CD4-positive, alpha-beta T cell treated with Interleukin-1 beta for 1 hour (primary cell): ENCODE data around the gene KPNA3.
"Not testable (repeated sequence)": the region's sequence is repeated elsewhere in the genome, so short reads cannot be mapped to it uniquely, and the experiment has no call there.

Experiments
- DNase-seq, 2 donors: peaks; one replicate each; pipeline ENCODE4 v3.0.0-alpha.2; 2020 to 2022

The KPNA3 gene

DNA sequence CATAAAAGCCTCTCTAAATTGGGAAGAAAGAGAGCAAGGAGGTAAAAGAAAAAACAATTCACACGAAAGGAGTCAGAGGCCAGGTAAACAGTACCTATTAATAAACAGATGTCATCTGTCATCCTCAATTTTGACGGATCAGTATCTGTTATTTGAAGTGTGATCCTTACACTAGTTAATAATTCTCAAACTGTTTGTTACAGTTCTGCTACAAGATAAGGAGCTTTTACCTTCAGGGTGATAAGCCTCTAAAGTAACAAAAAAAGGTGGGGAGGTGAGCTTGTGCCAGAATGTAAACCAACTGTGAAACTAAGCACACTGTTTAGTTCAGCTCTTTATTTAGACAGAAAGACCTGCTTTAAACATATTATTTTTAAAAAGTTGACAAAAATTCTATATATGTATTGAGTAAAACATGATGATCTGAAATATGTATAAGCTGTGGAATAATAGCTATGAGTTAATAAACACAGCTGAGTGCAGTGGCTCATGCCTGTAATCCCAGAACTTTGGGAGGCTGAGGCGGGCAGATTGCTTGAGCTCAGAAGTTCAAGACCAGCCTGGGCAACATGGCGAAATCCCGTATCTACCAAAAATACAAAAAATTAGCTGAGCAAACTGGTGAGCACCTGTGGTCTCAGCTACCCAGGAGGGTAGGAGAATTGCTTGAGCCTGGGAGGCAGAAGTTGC lies 52.8 kb downstream of the KPNA3 start:
- no peak for DNase-seq

- no peak for DNase-seq
Measured at GRCh38 chr13:49733181-49733951, 59.1 kb downstream of the KPNA3 start.

GRCh38 chr13:49731766-49732165 lies 60.7 kb downstream of the KPNA3 start:
- no peak for DNase-seq

GRCh38 chr13:49716615-49717014 lies 75.9 kb downstream of the KPNA3 start:
- DNase-seq, result no peak

DNA sequence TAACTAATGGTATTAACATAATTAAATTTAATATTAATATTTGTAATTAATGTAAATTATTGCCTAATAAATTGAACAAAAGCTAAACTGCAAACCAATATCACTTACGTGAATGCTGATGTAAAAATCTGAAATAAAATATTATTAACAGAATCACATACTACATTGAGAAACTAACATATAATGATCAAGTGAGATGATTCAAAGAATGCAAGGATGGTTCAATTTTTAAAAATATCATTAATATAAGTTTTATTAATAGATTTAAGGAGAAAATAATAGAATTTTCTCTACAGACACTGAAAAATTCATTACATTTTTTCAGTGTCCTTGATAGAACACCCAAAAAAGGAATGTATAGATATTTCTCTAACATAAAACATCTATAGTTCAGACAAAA lies 77.7 kb downstream of the KPNA3 start:
- DNase-seq, result no peak

GRCh38 chr13:49711218-49711863 lies 81.1 kb downstream of the KPNA3 start:
- no peak for DNase-seq

GRCh38 chr13:49704264-49704663 lies 88.2 kb downstream of the KPNA3 start:
- not testable (repeated sequence) for DNase-seq

GRCh38 chr13:49701491-49701890 lies 91.0 kb downstream of the KPNA3 start:
- no peak for DNase-seq

DNA sequence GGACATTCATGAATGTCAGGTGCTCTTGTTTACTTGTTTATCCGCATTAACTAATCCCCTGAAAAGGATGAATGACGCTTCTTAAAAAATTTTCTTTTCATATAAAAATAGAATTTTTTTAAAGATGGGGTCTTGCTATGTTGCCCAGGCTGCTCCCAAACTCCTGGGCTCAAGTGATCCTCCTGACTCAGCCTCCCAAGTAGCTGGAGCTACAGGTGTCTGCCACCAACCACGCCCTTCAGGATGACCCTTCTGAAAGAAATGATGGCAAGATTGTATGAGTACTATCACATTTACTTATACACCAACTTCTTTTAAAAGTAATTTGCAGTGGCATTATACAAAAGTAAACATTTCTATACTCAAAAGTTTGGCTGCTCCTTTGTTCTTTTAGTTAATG lies 95.0 kb downstream of the KPNA3 start:
- no peak for DNase-seq

GRCh38 chr13:49694446-49694845 lies 98.0 kb downstream of the KPNA3 start:
- DNase-seq, result no peak

DNA sequence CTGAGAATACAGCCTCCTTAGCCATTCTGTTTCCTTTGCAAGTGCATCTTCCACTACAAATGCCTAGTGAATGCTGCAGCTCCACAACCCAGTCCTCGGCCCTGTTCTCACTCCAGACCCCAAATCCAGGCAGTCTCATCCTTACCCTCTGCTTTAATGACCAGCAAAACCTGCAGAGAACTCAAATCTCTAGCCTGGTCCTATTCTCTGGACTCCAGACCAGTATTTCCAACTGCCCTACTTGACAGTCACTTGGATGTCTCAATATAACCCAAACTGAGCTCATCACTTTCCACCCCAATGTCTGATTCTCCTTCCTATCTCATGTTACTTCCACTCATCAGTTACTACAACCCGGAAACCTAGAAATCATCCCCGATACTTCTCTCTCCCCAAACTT lies 98.6 kb downstream of the KPNA3 start:
- no peak for DNase-seq

- DNase-seq, result no peak
Measured at GRCh38 chr13:49693191-49693733, 99.2 kb downstream of the KPNA3 start.

DNA sequence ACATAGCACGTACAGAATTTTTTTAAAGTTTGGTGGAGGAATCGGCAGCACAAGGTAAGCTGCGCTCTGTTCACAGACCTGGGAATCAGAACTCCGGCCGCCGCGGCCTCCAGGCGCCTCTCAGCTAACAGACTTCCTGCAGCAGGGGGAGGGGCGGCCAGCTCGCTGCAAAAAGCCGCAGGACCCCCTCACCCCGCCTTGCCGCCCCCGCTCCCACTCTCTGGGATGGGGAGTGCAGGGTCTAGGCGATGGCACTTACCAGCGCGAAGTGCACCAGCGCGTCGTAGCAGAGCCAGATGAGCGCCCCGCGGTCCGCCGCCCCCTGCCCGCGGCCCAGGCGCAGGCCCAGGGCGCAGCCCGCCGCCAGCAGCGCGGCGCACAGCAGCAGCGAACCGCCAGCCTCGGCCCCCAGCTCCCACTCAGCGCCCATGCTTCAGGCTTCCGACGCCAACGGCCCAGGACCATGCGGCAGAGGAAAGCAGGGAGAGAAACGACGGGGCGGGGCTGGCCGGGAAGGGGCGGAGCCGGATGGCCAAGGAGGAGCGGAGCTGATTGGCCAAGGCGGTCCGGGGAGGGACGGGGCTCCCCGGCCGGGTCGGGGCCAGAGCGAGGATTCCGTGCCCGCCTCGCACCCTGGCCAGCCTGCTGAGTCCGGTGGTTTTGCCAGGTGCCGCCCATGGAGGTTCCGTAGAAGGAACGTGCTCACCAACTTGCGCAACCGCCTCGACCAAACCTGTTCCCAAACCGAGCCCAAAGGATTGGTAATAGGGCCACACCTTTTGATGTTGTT lies 101.3 kb downstream of the KPNA3 start, which contains the start of gene EBPL:
Gene EBPL (minus strand): TSS at position 492 of the 790 bp plus-strand sequence. CDS start 62 bp downstream, at position 430.
- DNase-seq, result peak; percentile 84 to 87

- no peak for DNase-seq
Measured at GRCh38 chr13:49690133-49690994, 102.1 kb downstream of the KPNA3 start.

DNA sequence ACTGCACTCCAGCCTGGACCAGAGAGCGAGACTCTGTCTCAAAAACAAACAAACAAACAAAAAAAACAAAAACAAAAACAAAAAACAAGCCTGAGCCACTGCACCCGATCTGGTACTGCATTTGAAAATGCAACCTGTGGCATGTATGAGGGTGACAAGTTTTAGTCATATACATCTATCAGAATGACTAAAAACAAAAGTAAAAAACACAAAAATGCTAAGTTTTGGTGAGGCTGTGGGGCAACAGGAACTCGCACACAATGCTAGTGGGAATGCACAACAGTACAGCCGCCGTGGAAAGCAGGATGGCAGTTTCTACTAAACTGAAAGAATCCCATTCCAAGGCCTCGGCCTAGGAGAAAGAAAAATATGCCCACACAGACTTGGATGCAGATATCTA lies 109.0 kb downstream of the KPNA3 start:
- no peak for DNase-seq

DNA sequence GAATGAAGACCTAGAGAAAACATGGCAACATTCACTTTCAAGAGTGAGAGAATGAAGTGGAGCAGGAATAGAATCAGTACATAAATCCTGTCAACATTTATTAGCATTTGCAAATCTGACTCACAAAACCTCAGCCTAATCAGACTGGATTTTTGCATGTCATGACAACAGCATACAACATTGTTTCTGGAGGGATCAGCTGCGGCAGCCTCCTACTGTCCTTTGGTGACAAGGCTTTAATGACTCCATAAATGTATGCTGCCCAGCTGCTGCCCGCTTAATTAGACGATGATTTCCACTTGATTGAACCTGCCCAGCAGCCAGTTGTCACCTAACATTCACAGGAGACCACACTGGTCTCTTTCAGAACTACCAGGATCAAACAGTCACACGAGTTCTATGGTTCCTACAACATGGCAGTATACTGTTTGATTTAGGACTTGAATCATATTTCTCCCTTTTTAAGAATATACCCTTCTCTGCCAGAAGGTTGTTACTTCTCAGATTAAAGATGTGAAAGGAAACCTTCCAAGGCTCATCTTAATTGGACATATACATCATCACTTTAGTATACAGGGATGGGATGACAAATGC lies 110.5 kb downstream of the KPNA3 start:
- DNase-seq, result no peak

GRCh38 chr13:49679246-49679645 lies 113.2 kb downstream of the KPNA3 start:
- DNase-seq, result peak in 1 of 2 donors; percentile 12

GRCh38 chr13:49678191-49678914 lies 114.1 kb downstream of the KPNA3 start:
- no peak for DNase-seq

- no peak for DNase-seq
Measured at GRCh38 chr13:49676581-49677298, 115.7 kb downstream of the KPNA3 start.

DNA sequence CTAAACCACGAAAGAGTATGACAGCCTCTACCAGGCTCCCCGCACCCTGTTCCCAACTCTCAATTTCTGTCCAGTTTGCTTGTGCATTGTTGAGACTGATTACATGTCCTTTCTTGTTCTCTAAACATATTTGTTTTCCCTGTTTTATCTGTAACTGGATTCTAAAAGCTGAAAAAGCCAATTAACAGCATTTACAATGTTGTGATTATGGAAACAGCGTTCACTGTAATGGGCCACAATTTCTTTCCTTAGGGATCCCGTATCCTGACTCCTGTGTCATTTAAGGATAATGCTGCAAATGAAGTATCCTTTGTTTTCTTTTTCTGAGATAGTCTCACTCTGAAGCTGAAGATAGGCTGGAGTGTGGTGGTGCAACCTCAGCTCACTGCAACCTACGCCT lies 121.7 kb downstream of the KPNA3 start:
- no peak for DNase-seq
